K562 (cell line): ENCODE measurements around the gene IFNGR2. TPM values are rescaled to one million over a fixed set of nuclear protein-coding genes. Genes with fewer than 3 reads are reported as not detected.

ENCODE experiments used
- ATAC-seq: fragments of 200-7000 bp; cut with Tn5 transposase; 3 replicates; pipeline ENCODE4 v1.9.1; 2020; ENCODE audit warnings: moderate library complexity
- BruUV-seq: library from RNA; stranded (reverse); fragments of 400-500 nt; replicated peaks from 2 replicates; lab custom pipeline; 2021; lab: Mats Ljungman, UMichigan
- CTCF ChIA-PET: fragments of 300-600 bp; formaldehyde crosslinking; extraction: SDS; loops from one replicate; lab custom pipeline; 2021; ENCODE audit warnings: low intra/inter-chr PET ratio; lab: Yijun Ruan, JAX
- POLR2A ChIA-PET: fragments of 300-600, 350-650 bp; sonication (Branson Sonifier 250); formaldehyde crosslinking; extraction: SDS; loops from one replicate; lab custom pipeline; 2021; ENCODE audit warnings: antibody characterized with exemption, inconsistent platforms; lab: Yijun Ruan, JAX
- DNase-seq, 4 experiments: peaks; one replicate each; pipeline versions ENCODE4 v3.0.0 to v3.0.0-alpha.2; 2011 to 2018; ENCODE audit warnings: low spot score in 3 of 4, mixed read lengths in 3 of 4; ENCODE audit errors: extremely low read depth in 1 of 4
- FAIRE-seq: peaks from 2 replicates; lab custom pipeline; 2011; peaks lifted over from hg19 to GRCh38; lab: Jason Lieb, UNC
- H2AFZ ChIP-seq: 2 replicates; pipeline ENCODE4 v1.6.0; 2011; ENCODE audit warnings: low read depth, low read length, control low read depth, inconsistent platforms
- H3K27ac ChIP-seq: fragments of 200-600 bp; 3 replicates; pipeline ENCODE4 v1.8.0; 2011; ENCODE audit warnings: low read depth, mild to moderate bottlenecking, control low read depth, inconsistent platforms, low read length, moderate library complexity, mixed read lengths; ENCODE audit errors: extremely low read depth
- H3K27me3 ChIP-seq, 2 experiments: fragments of 300-600 bp in 1 of 2; 2 replicates in 1 of 2; 3 replicates in 1 of 2; pipeline versions ENCODE4 v1.6.0 to v1.8.0; 2011; ENCODE audit warnings: inconsistent platforms in 2 of 2, low read length in 2 of 2, mild to moderate bottlenecking in 1 of 2, mixed read lengths in 1 of 2, moderate library complexity in 1 of 2; ENCODE audit not compliant: control insufficient read depth in 2 of 2, insufficient read depth in 2 of 2
- H3K36me3 ChIP-seq: fragments of 300-600 bp; 3 replicates; pipeline ENCODE4 v1.8.0; 2011; ENCODE audit warnings: mild to moderate bottlenecking, low read length, inconsistent platforms; ENCODE audit not compliant: control insufficient read depth, insufficient read depth
- H3K4me1 ChIP-seq, 2 experiments: fragments of 200-600 bp in 1 of 2; replicated peaks in 1 of 2; 2 replicates in 1 of 2; 3 replicates in 1 of 2; pipeline versions ENCODE4 v1.5.1 to v1.8.0; 2011; ENCODE audit warnings: inconsistent platforms in 2 of 2, low read length in 2 of 2, mild to moderate bottlenecking in 1 of 2, mixed read lengths in 1 of 2, moderate library complexity in 1 of 2; ENCODE audit not compliant: control insufficient read depth in 2 of 2, insufficient read depth in 2 of 2
- H3K4me2 ChIP-seq: 2 replicates; pipeline ENCODE4 v1.6.1; 2011; ENCODE audit warnings: low read length, control low read depth, inconsistent platforms, mixed read lengths; ENCODE audit not compliant: insufficient read depth
- H3K4me3 ChIP-seq: fragments of 200-600 bp; sonication (generic), shearing (Covaris generic); 2 replicates; pipeline ENCODE4 v1.5.1; 2016; ENCODE audit warnings: control low read depth, inconsistent platforms
- H3K79me2 ChIP-seq: fragments of 200-600 bp; 3 replicates; pipeline ENCODE4 v1.8.0; 2011; ENCODE audit warnings: low read length, inconsistent platforms; ENCODE audit not compliant: control insufficient read depth, insufficient read depth
- H3K9ac ChIP-seq, 2 experiments: 2 replicates each; pipeline versions ENCODE4 v1.6.0 to v1.6.1; 2011; ENCODE audit warnings: low read depth in 2 of 2, low read length in 2 of 2, control low read depth in 1 of 2, inconsistent platforms in 1 of 2, mild to moderate bottlenecking in 1 of 2, mixed read lengths in 1 of 2; ENCODE audit not compliant: insufficient read depth in 1 of 2
- H3K9me1 ChIP-seq: one replicate; pipeline ENCODE4 v1.6.0; 2011; ENCODE audit warnings: inconsistent platforms, mild to moderate bottlenecking, low read length, moderate library complexity; ENCODE audit not compliant: control insufficient read depth, insufficient read depth
- H3K9me3 ChIP-seq: replicated peaks from 2 replicates; pipeline ENCODE4 v1.5.1; 2011; ENCODE audit warnings: low read depth, low read length, inconsistent platforms; ENCODE audit not compliant: control insufficient read depth, insufficient read depth
- H4K20me1 ChIP-seq: replicated peaks from 2 replicates; pipeline ENCODE4 v1.6.1; 2011; ENCODE audit warnings: low read length, inconsistent platforms, mixed read lengths; ENCODE audit not compliant: control insufficient read depth, insufficient read depth
- HCFC1 ChIP-seq: IDR thresholded peaks from 2 replicates; pipeline ENCODE4 v1.6.1; 2012; ENCODE audit warnings: low read depth, low read length, improper control_type of control experiment
- RBM25 ChIP-seq: fragments of 200-400 bp; formaldehyde crosslinking; IDR thresholded peaks from 2 replicates; pipeline ENCODE4 v1.6.1; 2018; ENCODE audit warnings: low read length, low read depth, moderate library complexity; ENCODE audit not compliant: severe bottlenecking
- ZNF121 ChIP-seq: sonication (generic); formaldehyde crosslinking; conservative IDR thresholded peaks from 2 replicates; pipeline ENCODE4 v1.8.0; 2022; ENCODE audit warnings: missing genetic modification reagents
- WGBS: fragments of 100-300 bp; shearing (Covaris generic); methylation state at CpG from one replicate; pipeline ENCODE4 v1.1.6; 2016; ENCODE audit warnings: low coverage, mixed read lengths; ENCODE audit not compliant: insufficient coverage; ENCODE audit errors: missing lambda C conversion rate; 5-methylcytosine and 5-hydroxymethylcytosine counted together
- in situ Hi-C: fragments of 300-500 bp; cut with MboI; formaldehyde crosslinking; loops from 4 replicates; pipeline ENCODE4 v1.15.0; 2018; ENCODE audit warnings: inconsistent platforms, mixed read lengths
- intact Hi-C: fragments of 100-400 bp; cut with micrococcal nuclease; formaldehyde crosslinking; loops from 2 replicates; pipeline ENCODE4 v1.14.2; 2022
- polyA plus RNA-seq, 8 experiments: library from polyadenylated mRNA; depleted of rRNA in 4 of 8; stranded (reverse) in 5 of 8; unstranded in 3 of 8; fragments of >200 nt; fragmentation: Nextera tagmentation in 2 of 8; fragmentation: Illumina TruSeq in 1 of 8; extraction: Ambion mirVana in 2 of 8; extraction: Trizol in 1 of 8; gene quantifications; 2 replicates each; pipeline versions ENCODE4 v1.2.1 to v1.2.3, GENCODE V29; 2011 to 2014; ENCODE audit warnings: inconsistent platforms in 1 of 8, missing spikeins in 1 of 8
- total RNA-seq, 7 experiments: library from RNA; depleted of rRNA in 6 of 7; stranded (reverse); fragments of >200 nt in 6 of 7; fragmentation: Illumina TruSeq in 2 of 7; extraction: Trizol in 2 of 7; gene quantifications; 2 replicates each; pipeline versions ENCODE4 v1.2.1 to v1.2.3, GENCODE V29; 2011 to 2021; ENCODE audit warnings: low replicate concordance in 1 of 7
- TF ChIP-seq, protein P1 (sequence below): IDR thresholded peaks from 2 replicates; pipeline ENCODE4 v1.6.1; 2016; ENCODE audit warnings: missing genetic modification characterization, missing compliant biosample characterization

Gene IFNGR2
- total and polyA plus RNA-seq, 9 of the 15 experiments (the other 6 are each of a cell fraction or from before 2014, with no cell fraction given): 6.7 to 58.0 (median 28.5) TPM

DNA sequence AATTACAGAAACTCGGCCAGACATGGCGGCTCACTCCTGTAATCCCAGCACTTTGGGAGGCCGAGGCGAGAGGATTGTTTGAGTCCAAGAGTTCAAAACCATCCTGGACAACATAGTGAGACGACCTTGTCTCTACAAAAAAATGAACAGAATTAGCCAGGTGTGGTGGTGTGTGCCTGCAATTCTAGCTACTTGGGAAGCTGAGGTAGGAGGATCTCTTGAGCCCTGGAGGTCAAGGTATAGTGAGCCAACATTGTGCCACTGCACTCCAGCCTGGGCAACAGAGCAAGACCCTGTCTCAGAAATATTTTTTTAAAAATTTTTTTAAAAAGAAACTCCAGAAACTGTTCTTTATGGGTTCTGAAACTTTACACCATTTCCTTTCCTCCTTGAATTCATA, 38.4 kb upstream of the IFNGR2 start:
- no peaks in the 10 kb centered on the region for H3K27me3 ChIP-seq
- no peak overlapping the region for H3K27ac ChIP-seq
- peaks cover 17% of the 10 kb centered on the region for H3K9me3 ChIP-seq
- FAIRE-seq (no peak), DNase-seq (no peak), ATAC-seq (no peak)
- POLR2A ChIA-PET: interaction anchor here (1.7 kb wide), 1 partner anchor 10 kb away, joined by 5 read pairs; no protein-coding TSS in a partner anchor
- H3K36me3 ChIP-seq: no peaks in the 10 kb centered on the region
- H4K20me1 ChIP-seq: no peaks in the 10 kb centered on the region
- TF ChIP-seq ZNF121 (CRISPR knock-in tag): peak; percentile 90
- TF ChIP-seq HCFC1: no peak
- TF ChIP-seq, protein P1, sequence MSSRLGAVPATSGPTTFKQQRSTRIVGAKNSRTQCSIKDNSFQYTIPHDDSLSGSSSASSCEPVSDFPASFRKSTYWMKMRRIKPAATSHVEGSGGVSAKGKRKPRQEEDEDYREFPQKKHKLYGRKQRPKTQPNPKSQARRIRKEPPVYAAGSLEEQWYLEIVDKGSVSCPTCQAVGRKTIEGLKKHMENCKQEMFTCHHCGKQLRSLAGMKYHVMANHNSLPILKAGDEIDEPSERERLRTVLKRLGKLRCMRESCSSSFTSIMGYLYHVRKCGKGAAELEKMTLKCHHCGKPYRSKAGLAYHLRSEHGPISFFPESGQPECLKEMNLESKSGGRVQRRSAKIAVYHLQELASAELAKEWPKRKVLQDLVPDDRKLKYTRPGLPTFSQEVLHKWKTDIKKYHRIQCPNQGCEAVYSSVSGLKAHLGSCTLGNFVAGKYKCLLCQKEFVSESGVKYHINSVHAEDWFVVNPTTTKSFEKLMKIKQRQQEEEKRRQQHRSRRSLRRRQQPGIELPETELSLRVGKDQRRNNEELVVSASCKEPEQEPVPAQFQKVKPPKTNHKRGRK (tag): 0 out of 2 replicates have a peak, but pooled peaks have one; percentile 42
- peak; percentile 18 for TF ChIP-seq RBM25
- intact Hi-C loops: loop anchor here (5.0 kb wide), 2 partner anchors 98 to 242 kb away; partner anchors contain the start of gene IL10RB
- H3K9me1 ChIP-seq: no peaks in the 10 kb centered on the region
- H3K9ac ChIP-seq: no peak overlapping the region
- no peak overlapping the region for H3K4me2 ChIP-seq
- WGBS: 33% methylated on average over 5 of the region's 5 CpGs
- 0 out of 2 replicates have a peak overlapping the region, but pooled peaks have one; percentile 73 for H2AFZ ChIP-seq
- peaks cover 13 to 24% of the 10 kb centered on the region in 2 experiments; a peak in 3 of 5 replicates for H3K4me1 ChIP-seq
- H3K4me3 ChIP-seq: no peak overlapping the region
- BruUV-seq: no TSS peak
- CTCF ChIA-PET: no interaction called here
- in situ Hi-C loops: no loop called here
- H3K79me2 ChIP-seq: no peaks in the 10 kb centered on the region
